K562 (cell line): ENCODE measurements around the gene MTFR2. TPM values are rescaled to one million over a fixed set of nuclear protein-coding genes. Genes with fewer than 3 reads are reported as not detected.

ENCODE experiments used
- BRCA1 ChIP-seq, 2 experiments: fragments of 450-650 bp in 1 of 2; sonication (generic) in 1 of 2; formaldehyde crosslinking in 1 of 2; IDR thresholded peaks; 2 replicates each; pipeline versions ENCODE4 v1.5.0 to v1.6.1; 2017 to 2020; ENCODE audit warnings: mild to moderate bottlenecking in 1 of 2, missing genetic modification reagents in 1 of 2
- FOXO4 ChIP-seq: fragments of 450-650 bp; formaldehyde crosslinking; IDR thresholded peaks from 2 replicates; pipeline ENCODE4 v1.4.0; 2020; ENCODE audit warnings: mild to moderate bottlenecking, moderate library complexity
- HOXB6 ChIP-seq: fragments of 250-450 bp; sonication (Bioruptor Pico); IDR thresholded peaks from 2 replicates; pipeline ENCODE4 v1.5.1; 2022; ENCODE audit warnings: mild to moderate bottlenecking, borderline replicate concordance
- HSF4 ChIP-seq: fragments of 250-450 bp; sonication (Bioruptor Pico); IDR thresholded peaks from 2 replicates; pipeline ENCODE4 v2.1.2; 2022; ENCODE audit warnings: mild to moderate bottlenecking, moderate library complexity, borderline replicate concordance
- MCM2 ChIP-seq: fragments of 450-650 bp; IDR thresholded peaks from 2 replicates; pipeline ENCODE4 v1.6.1; 2017; ENCODE audit warnings: low read depth, mild to moderate bottlenecking
- MCM5 ChIP-seq: fragments of 450-650 bp; IDR thresholded peaks from 2 replicates; pipeline ENCODE4 v1.6.1; 2016; ENCODE audit warnings: low read depth
- PML ChIP-seq: IDR thresholded peaks from 2 replicates; pipeline ENCODE4 v1.6.1; 2012; ENCODE audit warnings: low read length, inconsistent platforms
- RBM17 ChIP-seq: fragments of 200-400 bp; formaldehyde crosslinking; IDR thresholded peaks from 2 replicates; pipeline ENCODE4 v1.6.1; 2017; ENCODE audit warnings: low read depth, mild to moderate bottlenecking, low read length, borderline replicate concordance
- SOX6 ChIP-seq: fragments of 450-650 bp; IDR thresholded peaks from 2 replicates; pipeline ENCODE4 v1.6.1; 2014; ENCODE audit warnings: mild to moderate bottlenecking
- TAF9B ChIP-seq: fragments of 450-650 bp; IDR thresholded peaks from 2 replicates; pipeline ENCODE4 v1.6.1; 2018; ENCODE audit warnings: mild to moderate bottlenecking; ENCODE audit not compliant: partially characterized antibody
- U2AF2 ChIP-seq: fragments of 200-400 bp; formaldehyde crosslinking; optimal IDR thresholded peaks from 2 replicates; pipeline ENCODE3; 2017; ENCODE audit warnings: low read depth, mild to moderate bottlenecking, low read length
- polyA plus RNA-seq, 8 experiments: library from polyadenylated mRNA; depleted of rRNA in 4 of 8; stranded (reverse) in 5 of 8; unstranded in 3 of 8; fragments of >200 nt; fragmentation: Nextera tagmentation in 2 of 8; fragmentation: Illumina TruSeq in 1 of 8; extraction: Ambion mirVana in 2 of 8; extraction: Trizol in 1 of 8; gene quantifications; 2 replicates each; pipeline versions ENCODE4 v1.2.1 to v1.2.3, GENCODE V29; 2011 to 2014; ENCODE audit warnings: inconsistent platforms in 1 of 8, missing spikeins in 1 of 8
- total RNA-seq, 7 experiments: library from RNA; depleted of rRNA in 6 of 7; stranded (reverse); fragments of >200 nt in 6 of 7; fragmentation: Illumina TruSeq in 2 of 7; extraction: Trizol in 2 of 7; gene quantifications; 2 replicates each; pipeline versions ENCODE4 v1.2.1 to v1.2.3, GENCODE V29; 2011 to 2021; ENCODE audit warnings: low replicate concordance in 1 of 7
- TF ChIP-seq, protein P1 (sequence below): fragments of 450-650 bp; formaldehyde crosslinking; IDR thresholded peaks from 2 replicates; pipeline ENCODE4 v1.4.0; 2022; ENCODE audit warnings: mild to moderate bottlenecking, moderate library complexity
- TF ChIP-seq, protein P2 (sequence below): sonication (generic); formaldehyde crosslinking; IDR thresholded peaks from 2 replicates; pipeline ENCODE4 v1.9.0; 2022; ENCODE audit warnings: mild to moderate bottlenecking, missing genetic modification reagents
- TF ChIP-seq, protein P3 (sequence below): fragments of 450-650 bp; conservative IDR thresholded peaks from 2 replicates; pipeline ENCODE4 v1.6.1; 2016; ENCODE audit warnings: missing genetic modification characterization, low read depth, mild to moderate bottlenecking, control low read depth, missing compliant biosample characterization

MTFR2 gene
- total and polyA plus RNA-seq, 9 of the 15 experiments (the other 6 are each of a cell fraction or from before 2014, with no cell fraction given), result 10.1 to 63.3 (median 45.9) TPM

DNA sequence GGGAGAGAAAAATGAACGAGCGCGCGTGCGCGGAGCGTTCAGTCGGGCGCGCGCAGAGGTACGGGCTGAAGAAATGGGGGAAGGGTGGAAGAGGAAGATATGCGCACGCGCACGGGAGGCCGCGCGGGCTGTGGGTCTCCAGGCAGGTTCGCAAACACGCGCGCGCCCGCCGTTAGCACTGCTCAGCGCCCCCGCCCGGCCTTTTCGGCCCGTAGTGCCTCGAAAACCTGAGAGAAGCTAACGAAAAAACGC is 39.1 kb upstream of the MTFR2 start (continued):
- 0 out of 2 replicates have a peak, but pooled peaks have one; percentile 74 for TF ChIP-seq HOXB6
- TF ChIP-seq, protein P1, sequence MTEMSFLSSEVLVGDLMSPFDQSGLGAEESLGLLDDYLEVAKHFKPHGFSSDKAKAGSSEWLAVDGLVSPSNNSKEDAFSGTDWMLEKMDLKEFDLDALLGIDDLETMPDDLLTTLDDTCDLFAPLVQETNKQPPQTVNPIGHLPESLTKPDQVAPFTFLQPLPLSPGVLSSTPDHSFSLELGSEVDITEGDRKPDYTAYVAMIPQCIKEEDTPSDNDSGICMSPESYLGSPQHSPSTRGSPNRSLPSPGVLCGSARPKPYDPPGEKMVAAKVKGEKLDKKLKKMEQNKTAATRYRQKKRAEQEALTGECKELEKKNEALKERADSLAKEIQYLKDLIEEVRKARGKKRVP (CRISPR knock-in tag), result 0 out of 2 replicates have a peak, but pooled peaks have one; percentile 60
- no peak for TF ChIP-seq TAF9B
- TF ChIP-seq BRCA1 (IDR thresholded peaks at IDR 0.05), result no peak
- TF ChIP-seq BRCA1 (CRISPR knock-in tag; IDR thresholded peaks at IDR 0.05), result no peak
- TF ChIP-seq RBM17, result no peak
- no peak for TF ChIP-seq U2AF2
- no peak for TF ChIP-seq FOXO4 (CRISPR knock-in tag)
- TF ChIP-seq PML, result no peak
- no peak for TF ChIP-seq MCM2
- no peak for TF ChIP-seq MCM5
- TF ChIP-seq, protein P2, sequence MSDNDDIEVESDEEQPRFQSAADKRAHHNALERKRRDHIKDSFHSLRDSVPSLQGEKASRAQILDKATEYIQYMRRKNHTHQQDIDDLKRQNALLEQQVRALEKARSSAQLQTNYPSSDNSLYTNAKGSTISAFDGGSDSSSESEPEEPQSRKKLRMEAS (CRISPR knock-in tag), result peak; percentile 30; the same call in 1 of the 2 replicates
- TF ChIP-seq HSF4 (CRISPR knock-in tag), result no peak
- TF ChIP-seq, protein P3, sequence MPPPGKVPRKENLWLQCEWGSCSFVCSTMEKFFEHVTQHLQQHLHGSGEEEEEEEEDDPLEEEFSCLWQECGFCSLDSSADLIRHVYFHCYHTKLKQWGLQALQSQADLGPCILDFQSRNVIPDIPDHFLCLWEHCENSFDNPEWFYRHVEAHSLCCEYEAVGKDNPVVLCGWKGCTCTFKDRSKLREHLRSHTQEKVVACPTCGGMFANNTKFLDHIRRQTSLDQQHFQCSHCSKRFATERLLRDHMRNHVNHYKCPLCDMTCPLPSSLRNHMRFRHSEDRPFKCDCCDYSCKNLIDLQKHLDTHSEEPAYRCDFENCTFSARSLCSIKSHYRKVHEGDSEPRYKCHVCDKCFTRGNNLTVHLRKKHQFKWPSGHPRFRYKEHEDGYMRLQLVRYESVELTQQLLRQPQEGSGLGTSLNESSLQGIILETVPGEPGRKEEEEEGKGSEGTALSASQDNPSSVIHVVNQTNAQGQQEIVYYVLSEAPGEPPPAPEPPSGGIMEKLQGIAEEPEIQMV, result no peak
- TF ChIP-seq SOX6, result no peak
